GM10847 (cell line): ENCODE data around the gene FOXN3.

ENCODE experiments used
- POLR2A ChIP-seq: IDR thresholded peaks from 2 replicates; pipeline ENCODE4 v1.6.1; 2011; ENCODE audit not compliant: insufficient read length; ENCODE audit errors: extremely low read depth

FOXN3 gene

DNA sequence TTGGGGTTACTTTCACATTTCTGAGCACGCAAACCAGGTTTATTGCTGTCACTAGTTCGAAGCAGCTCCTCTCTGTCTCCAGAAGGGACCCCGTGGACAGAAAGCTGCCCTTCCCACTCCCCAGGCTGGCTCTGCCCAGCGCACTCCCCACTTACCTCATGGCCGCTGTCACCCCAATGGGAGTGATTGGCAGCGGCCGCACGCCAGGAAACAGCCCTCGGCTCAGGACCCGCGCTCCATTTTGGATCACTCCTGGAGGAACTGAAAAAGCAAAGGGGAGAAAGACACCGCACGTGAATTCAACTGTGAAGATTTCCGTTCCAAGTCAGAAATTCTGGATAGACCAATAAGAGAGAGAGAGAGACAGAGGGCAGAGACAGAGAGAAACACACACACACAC lies 236.5 kb downstream of the FOXN3 start:
- no peak for TF ChIP-seq POLR2A

DNA sequence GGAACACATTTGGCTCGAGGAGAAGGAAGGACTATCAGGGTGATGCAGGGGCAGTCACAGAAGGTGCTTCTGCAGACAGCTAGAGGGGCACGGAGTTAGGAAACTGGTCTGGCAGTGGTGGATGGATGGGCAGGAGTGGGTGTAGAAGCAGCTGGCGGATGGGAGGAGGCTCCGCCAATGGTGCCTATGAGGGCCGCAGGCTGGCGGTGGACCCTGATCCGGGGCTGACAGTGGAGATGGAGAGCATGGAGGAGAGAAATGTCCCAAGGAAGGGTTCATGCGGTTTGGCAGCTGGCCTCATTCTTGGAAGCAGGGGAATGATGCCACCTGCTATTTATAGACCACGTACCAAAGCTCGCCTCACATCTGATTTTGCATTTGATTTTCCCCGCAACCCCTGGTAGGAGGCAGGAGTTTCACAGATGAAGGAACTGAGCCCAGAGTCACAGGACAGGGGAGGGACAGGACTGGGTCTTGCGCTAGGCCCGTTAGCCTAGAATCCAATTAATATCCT lies 237.1 kb downstream of the FOXN3 start:
- TF ChIP-seq POLR2A, result no peak

DNA sequence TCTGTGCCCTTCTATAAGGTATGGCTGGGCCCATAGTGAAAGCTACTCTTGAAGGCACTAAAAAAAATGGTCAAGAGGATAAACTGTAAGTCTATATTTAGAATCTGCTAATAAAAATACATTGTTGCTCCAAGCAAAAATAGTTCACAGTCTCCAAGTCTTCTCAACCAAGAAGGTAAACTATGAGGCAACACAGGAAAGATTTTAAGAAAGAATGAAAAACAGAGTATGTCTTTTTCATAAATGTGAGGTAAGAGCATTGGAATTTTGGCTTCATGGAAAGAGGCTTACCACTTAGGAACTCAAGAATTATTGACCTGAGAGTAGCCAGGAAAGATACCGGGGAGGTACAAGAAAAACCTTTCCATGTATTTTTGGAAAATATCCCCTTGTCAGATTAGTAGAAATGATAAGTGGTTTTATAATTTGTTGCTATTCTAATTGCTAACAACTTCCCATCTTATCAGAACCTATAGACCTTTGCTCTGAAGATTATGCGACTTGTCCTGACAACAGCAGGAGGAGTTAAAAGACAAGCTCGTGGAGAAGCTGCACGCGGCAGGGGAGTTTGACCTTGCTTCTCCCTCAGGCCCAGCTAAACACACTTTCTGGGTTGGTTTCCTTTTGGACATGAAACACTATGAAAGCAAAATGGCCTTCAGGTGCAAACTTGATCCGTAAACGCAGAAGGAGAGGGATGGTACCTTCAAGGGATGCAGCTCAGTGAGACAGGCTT lies 238.1 kb downstream of the FOXN3 start:
- no peak for TF ChIP-seq POLR2A

DNA sequence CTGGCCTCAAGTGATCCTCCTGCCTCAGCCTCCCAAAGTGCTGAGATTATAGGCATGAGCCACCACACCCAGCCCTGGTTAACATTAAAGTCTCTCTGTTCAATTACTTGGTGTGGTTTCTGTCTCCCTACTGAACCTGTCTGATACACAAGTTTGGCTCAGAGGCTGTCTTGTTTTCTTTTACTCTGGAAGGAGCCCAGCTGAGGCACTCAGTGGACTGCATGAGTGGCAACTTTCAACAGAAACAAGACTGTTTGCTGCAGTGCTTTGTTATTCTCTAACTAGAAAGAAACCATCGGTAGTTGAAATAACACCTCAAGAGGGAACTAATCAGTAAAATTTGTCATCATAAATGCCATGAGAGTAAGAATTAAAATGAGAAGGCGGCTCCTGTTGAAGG lies 238.7 kb downstream of the FOXN3 start:
- TF ChIP-seq POLR2A, result no peak

GRCh38 chr14:89175881-89176799 lies 240.9 kb downstream of the FOXN3 start:
- TF ChIP-seq POLR2A, result no peak

DNA sequence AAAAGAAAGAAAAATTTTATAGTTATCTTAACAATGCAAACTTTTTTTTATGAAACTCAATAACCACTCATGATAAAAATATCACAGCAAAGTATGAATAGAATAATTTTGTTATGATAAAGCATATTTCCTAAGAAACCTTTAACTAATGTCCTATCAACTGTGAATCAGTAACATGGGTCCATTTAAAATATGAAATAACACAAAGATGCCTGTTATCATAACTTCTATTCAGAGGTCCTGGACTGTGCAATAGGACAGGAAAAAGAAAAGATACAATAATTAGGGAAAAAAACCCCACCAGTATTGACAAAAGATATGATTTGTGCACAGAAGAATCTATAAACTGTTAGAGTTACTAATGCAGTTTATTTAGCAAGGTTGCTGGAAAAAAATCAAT lies 245.4 kb downstream of the FOXN3 start:
- no peak for TF ChIP-seq POLR2A

- TF ChIP-seq POLR2A, result no peak
Measured at GRCh38 chr14:89171168-89171567, 245.9 kb downstream of the FOXN3 start.

- no peak for TF ChIP-seq POLR2A
Measured at GRCh38 chr14:89167705-89168104, 249.3 kb downstream of the FOXN3 start.

DNA sequence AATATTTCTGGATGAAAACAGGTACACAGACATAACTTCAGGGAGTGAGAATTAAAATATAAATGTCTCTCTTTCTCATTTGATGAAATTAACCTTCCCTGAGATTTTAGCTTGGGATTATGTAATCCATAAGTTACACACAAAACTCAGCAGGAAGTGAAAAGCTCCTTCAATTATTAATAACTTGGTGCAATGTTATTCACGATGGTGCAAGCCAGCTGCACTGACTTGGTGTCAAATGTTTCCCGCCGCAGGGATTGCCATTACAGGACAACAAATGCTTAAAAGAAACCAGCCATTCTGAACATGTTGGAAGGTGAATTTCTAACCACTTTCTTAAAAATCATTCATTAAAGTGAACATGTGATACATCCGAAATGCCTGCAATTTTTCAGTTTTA lies 250.4 kb downstream of the FOXN3 start:
- no peak for TF ChIP-seq POLR2A

DNA sequence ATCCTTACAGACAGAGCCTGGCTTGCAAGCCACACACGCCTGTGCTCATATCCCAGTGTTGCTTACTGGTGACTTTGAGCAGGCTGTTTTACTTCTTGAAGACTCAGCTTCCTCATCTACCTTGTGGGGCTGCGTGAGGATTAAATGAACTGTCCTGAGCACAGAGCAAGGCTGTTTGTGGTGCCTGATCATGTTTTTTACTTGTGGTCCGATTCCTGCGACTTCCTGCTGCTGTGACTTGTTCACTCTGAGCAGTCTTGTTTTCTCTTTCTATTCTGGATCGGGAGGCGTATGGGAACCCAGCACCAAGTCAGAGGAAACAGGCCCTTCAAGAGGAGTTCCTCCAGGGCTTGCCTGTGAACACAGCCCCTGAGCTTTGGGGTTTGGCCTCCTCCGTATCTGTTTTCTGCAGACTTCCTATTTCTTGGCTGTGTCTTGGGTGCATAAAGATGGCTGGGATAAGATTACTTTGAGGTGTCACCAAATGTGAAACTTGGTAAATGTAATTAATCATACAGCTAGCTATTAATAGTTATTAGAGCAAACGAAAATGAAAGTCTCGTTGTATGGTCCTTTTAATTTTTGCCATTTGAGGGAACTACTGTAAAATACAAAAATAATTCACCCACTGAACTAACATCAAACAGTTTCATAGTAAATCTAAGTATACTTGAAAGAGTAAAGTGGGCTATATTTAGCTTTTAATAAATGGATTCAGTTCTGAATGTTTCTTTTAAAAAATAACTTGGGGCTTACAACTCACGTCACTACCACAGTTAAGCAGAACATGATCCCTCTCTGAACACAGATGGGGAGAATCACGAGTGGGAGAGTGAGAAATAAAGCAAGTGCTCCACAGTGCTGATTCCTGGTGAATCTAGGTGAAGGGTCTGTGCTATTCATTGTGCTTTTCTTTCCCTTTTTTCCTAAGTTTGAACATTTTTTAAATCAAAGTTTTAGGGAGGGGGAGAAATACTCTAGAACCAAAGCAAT lies 251.5 kb downstream of the FOXN3 start:
- TF ChIP-seq POLR2A, result no peak

DNA sequence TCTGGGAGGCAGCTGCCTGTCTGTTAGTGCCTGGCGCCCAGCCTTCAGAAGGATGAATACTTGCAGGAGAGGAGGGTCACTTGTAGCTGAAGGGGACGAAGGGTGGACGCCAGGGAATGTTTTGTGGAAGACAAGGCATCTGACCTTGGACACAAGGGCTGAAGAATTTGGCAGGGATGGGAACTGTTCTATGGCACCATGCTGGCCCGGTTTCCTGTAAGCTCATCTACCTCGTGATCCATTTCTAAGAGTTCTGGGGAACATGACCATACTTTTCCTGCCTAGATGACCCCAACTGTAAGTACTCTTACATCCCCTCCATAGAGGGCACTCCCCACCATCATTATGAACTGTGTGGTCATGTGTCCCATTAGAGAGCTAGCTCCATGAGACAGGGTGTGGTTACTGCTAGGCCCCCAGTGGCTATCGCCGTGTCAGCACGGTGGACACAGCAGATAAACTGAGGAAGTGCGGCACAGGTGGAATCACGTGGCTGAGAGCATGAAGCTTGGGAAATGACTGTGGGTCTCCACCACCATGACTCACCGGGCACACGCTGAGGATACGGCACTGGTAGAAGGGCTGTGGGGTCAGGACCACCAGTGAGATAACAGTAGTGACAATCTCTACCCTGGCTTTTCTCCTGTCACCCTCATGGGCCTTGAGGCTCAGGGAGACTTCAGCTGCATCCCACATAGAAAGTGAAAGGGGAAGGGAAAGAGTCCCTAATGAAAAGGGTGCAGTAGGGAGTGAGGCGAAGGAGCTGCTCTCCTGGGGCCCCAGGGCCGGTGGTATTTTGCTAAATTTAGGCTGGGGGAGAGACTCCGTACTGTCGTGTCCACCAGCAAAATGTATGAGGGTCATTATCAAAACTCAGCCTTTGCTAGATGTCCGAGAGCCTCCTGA lies 252.6 kb downstream of the FOXN3 start:
- TF ChIP-seq POLR2A, result no peak

DNA sequence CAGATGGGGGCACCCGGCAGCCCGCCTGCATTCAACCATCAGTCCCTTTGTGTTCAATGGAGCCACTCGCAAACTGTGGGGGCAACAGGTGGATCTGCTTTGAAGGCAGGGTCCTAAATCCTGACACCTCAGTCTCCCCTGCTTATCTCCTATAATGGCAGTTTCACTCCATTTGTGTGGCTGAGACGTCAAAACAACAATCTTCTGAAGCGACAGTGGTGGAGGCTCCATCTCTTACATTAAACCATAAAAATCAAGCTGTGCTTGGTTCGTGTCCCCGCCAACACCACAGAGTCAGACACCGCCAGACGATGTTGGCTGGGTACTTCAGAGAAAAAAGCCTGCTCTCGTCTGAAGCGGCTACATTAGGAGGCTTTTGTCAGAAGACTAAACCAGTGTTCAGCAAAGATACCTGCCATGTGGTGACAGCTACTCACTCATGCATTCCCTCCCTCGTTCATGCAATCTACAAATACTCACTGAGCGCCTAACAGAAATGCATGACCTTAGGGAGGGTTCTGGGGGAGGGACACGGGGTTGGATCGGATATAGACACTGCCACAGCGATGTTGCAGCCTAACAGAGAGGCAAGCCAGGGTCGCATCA lies 253.9 kb downstream of the FOXN3 start:
- no peak for TF ChIP-seq POLR2A

GRCh38 chr14:89162586-89162985 lies 254.4 kb downstream of the FOXN3 start:
- TF ChIP-seq POLR2A, result no peak

GRCh38 chr14:89160437-89160836 lies 256.6 kb downstream of the FOXN3 start:
- TF ChIP-seq POLR2A, result no peak

DNA sequence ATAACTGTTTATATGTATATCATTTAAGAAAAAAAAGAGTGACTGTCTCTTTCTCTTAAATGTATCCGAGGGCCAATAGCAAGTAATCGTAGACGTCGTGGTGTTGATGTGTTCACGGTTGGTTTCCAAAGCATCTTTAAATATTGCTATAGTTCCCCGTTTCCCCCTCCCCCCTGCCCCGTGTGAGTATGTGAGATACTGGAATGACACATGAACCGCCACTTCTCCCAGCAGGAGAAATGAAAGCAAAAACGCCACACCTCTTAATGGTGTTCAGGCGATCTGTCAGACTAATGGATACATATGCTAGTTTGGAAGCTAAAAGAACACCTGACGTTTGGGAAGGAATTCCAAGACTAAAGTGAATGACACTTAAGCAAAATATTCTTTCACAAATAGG lies 258.3 kb downstream of the FOXN3 start:
- no peak for TF ChIP-seq POLR2A
